Skin of body (tissue), 2 donors: ENCODE data around the gene ASIP. TPM values are rescaled to one million over a fixed set of nuclear protein-coding genes. Genes with fewer than 3 reads are reported as not detected.
"Not testable (repeated sequence)": the region's sequence is repeated elsewhere in the genome, so short reads cannot be mapped to it uniquely, and the experiment has no call there.

Experiments
- DNase-seq: peaks from one replicate; lab custom pipeline; 2025; lab: John Stamatoyannopoulos, UW
- total RNA-seq: library from RNA; depleted of rRNA; stranded (reverse); fragments of >200 nt; gene quantifications from one replicate; pipeline ENCODE4 v1.2.3, GENCODE V29; 2014

Gene ASIP
- total RNA-seq, 1 donor from 2014 or later: 7.6 TPM

DNA sequence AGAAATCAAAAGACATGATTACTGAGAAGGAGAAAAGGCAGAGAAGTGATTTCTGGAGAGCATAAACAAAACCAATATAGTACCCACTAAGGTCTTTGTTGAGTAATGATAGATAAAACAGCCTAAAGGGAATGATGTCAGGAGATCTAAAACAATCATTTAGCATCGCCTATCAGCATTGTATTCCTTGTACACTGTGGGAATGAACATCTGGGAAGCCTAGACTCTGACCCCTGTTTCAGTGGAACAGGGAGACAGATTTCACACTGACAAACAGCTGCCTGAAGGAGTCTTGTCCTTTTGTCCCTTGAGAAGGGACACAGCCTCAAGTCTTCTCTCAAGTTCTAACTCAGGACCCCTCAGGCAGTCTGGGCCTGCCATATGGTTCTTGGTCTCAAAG lies 1.7 kb downstream of the ASIP start:
- DNase-seq: no peak

DNA sequence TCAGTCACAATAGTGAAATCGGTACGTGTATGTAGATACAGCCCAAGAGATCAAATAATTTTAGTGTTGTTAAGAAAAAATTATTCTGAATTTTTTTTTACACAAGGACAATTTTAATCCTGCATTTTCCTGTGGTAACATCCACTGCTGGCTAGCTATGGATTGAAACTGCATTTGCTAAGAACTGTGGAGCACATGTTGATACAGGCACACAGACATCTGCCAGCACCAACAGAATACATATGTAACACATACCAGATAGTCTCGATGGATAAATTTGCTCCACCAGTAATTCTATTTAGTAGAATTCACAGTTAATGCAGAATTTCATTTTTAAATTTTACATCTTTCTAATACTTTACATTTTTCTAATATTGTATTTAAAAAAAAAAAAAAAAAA lies 2.2 kb downstream of the ASIP start:
- peak; percentile 40 for DNase-seq

DNA sequence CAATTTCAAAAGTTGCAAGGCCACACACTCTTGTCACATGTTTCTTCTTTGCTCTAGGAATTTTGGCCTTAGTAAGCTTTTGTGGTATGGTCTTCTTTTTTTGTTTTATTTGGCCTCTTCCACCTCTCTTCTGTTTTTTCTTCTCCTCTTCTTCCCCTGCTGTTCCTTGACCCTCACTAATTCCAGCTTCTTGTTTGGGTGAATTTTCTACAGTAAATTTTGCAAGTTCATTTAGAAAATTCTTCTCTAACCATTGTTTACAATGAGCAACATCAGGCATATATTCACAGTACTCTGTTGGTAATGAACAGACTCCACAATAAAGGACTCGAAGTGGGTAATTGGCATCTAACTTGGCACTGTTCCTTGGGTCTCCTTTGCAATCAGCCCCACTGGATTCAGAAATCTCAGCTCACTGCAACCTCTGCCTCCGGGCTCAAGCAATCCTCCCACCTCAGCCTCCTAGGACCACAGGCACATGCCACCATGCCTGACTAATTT lies 5.0 kb downstream of the ASIP start:
- no peak for DNase-seq

DNA sequence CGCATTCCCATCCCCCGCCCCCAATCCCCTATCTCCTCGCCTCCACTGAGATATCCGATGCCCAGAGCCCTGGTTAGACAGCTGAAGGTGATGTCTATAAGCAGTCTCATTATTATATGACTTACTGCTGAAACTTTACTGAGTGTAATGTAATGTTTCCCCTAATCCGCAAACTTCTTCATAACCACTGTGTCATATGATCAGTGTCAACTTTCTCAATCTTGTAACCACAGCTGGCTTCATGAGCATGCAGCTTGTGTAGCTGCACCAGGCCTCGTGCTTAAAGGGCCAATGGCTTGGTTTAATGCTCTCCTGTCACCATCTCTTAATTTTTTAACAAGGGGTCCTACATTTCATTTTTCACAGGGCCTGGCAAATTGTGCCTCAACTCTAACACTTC lies 8.1 kb downstream of the ASIP start:
- peak; percentile 52 for DNase-seq

DNA sequence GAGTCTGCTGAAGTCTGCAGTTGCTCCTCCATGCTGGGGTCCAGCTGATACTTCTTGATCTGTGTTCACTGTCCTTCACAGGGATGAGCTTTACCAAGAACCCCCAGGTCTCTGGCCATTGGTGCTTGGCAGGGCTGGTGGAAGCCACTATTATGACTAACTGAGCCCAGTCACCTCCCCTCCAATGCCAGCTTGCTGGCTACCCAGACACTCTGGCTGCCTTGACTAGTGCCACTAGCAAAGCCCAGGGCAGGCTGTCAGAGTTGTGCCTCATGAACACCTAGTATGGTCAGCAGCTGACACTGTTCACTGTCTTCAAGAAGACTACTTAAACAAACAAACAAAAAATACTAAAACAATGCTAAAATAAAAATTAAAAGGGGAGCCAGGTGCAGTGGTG lies 8.8 kb downstream of the ASIP start:
- no peak for DNase-seq

DNA sequence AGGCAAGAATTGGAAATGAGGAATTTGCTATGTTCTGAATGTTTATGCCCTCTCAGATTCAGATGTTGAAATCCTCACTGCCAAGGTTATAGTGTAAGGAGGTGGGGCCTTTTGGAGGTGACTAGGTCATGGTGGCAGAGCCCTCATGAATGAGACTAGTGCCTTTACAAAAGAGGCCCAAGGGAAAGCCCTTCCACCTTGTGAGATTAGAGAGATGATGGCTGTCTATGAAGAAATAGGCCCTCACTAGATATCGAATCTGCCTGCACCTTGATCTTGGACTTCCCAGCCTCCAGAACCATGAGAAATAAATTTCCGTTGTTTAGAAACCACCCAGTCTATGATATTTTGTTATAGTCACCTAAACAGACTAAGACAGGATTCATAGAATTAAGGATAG lies 10.4 kb downstream of the ASIP start:
- DNase-seq: no peak

DNA sequence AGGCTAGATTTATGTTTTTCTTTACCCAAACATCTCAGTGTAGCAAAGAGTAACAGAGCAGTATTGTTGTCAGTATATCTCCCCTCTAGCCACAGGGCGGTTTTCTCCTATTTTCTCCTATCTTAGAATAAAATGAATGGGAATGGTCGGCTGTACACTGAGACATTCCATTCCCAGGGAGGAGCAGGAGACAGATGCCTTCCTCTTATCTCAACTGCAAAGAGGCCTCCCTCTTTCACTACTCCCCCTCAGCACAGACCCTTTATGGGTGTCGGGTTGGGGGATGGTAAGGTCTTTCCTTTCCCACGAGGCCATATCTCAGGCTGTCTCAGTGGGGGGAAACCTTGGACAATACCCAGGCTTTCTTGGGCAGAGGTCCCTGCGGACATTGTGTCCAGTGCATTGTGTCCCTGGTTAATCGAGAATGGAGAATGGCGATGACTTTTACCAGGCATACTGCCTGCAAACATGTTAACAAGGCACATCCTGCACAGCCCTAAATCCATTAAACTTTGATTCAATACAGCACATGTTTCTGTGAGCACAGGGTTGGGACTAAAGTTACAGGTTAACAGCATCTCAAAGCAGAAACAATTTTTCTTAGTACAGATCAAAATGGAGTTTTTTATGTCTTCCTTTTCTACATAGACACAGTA lies 11.3 kb downstream of the ASIP start:
- DNase-seq: not testable (repeated sequence)

DNA sequence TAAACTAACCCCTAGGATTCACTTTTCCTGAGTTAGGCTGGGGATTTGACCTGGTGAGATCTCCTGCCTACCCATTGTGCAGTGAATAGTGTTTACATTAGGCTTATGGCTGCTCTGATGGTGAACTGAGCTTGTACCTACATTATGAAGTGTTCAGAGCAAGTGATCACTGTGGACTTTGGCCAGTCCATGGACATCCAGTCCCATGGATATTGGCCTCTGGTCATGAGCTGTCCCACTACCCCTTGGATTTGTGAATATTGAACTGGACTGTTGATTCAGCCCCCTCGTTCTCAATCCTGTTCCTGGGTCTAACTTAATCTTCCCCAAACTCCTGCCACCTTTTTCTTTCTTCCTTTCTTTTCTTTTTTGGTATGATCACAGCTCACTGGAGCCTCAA lies 13.8 kb downstream of the ASIP start:
- no peak for DNase-seq

DNA sequence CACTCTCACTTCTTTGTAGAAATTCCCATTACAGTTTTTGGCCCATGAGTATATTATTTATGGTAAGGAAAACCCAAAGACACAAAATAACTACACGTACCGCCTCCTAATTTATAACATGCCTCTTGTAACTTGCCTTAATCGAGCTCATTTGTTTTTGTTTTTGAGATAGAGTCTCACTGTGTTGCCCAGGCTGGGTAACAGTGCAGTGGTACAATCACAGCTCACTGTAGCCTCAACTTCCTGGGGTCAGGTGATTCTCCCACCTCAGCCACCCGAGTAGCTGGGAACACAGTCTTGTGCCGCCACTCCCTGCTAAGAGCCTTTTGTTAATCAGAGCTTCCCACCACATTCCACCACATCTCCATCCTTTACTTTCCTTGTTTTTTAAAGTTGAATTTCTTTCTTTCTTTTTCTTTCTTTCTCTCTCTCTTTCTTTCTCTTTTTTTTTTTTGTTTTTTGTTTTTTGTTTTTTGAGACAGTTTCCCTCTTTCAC lies 15.5 kb downstream of the ASIP start:
- no peak for DNase-seq

DNA sequence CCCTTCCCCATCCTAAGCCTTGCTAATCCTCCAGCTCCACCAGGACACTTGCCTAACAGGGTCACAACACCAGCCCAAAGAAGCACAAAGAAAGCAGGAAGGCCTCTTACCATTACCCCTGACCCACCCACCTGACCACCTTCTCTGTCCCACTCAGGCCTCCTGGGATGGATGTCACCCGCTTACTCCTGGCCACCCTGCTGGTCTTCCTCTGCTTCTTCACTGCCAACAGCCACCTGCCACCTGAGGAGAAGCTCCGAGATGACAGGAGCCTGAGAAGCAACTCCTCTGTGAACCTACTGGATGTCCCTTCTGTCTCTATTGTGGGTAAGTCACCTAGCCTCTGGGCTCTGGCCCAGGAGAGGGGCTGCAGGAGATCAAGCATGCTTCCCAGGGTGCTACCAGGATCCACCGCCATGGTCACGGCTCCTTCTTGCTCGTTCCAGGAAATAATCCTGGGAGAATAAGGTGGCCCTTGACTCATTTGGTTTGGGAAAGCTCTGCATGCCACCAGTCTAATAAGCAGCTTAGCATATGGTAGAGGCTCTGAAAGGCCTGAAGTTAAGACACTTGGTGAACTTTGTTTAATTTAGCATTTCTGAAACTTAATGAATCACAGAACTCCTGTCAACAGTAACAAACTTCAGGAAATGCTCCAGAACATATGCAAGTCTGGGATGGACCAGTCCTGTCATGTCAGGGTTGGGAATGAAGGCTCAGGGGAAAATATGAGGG lies 19.2 kb downstream of the ASIP start:
- no peak for DNase-seq

DNA sequence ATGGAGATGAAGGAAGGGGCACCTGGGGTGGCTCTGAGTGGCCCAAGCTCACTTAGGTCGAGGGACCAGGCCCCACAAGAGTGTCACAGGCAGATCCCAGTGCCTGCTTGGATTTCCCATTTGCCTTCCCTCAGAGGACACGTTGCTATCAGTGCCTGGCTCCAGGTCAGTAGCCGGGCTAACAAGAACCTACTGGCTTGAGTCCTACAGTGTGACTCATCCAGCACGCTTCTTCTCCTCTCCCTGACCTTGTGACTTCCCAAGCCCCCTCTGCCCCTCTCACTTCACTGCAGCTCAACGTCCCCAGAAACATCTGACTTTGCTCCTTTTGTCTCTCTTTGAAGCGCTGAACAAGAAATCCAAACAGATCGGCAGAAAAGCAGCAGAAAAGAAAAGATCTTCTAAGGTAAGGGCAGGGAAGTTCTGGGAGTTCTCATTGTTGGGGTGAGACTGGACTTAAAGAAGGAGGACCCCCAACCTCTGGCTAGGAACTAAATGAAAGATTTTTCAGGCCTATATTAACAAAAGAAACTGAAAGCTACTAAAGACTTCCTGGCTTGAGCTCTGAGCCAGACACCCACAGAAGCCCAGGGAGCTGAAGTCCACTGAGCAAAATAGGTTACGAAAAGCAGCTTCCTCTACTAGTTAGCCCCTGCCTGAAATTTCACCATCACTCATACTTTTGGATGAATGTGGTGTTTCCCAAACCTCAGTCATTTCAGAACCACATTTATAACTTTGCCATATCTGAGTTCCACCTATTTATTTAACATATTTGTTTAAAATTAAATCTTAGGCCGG lies 21.5 kb downstream of the ASIP start:
- DNase-seq: no peak

DNA sequence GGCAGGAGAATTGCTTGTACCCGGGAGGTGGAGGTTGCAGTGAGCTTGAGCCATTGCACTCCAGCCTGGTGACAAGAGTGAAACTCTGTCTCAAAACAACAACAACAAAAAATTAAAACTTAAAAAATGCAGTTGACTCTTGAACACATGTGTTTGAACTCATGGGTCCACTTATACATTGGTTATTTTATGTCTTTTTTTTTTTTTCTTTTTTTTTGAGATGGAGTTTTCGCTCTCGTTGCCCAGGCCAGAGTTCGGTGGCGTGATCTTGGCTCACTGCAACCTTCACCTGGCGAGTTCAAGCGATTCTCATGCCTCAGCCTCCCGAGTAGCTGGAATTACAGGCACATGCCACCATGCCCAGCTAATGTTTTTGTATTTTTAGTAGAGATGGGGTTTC lies 22.2 kb downstream of the ASIP start:
- not testable (repeated sequence) for DNase-seq

DNA sequence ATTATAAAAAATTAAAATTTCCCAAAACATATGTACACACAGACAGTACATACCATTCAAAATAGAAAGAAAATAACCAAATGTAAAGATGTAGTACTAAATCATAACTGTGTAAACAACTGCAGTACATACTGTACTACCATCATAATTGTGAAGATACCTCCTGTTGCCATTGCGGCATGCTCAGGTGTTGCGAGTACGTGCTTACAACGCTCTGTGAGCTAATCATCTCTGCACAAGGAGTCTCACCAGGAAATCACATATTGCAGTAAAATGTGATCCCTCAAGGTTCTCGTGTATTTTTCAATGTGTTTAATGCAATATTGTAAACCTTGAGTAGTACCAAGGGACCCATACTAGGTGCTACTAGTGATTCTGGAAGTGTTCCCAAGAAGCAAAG lies 22.9 kb downstream of the ASIP start:
- no peak for DNase-seq

DNA sequence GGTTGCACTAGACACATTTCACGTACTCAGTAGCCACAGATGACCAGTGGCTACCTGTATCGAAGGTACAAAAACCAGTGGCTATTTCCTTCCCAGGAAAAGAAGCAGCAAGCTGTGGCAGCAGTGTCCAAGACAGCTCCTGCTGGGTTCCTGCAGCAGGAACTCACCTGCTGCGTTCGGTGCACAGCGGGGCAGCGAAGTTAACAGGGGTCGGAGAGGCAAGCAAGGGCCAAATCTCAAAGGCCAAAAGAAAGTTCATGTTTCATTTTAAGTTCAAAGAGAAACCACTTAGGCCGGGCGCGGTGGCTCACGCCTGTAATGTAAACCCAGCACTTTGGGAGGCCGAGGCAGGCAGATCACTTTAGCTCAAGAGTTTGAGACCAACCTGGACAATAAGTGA lies 26.9 kb downstream of the ASIP start:
- no peak for DNase-seq

DNA sequence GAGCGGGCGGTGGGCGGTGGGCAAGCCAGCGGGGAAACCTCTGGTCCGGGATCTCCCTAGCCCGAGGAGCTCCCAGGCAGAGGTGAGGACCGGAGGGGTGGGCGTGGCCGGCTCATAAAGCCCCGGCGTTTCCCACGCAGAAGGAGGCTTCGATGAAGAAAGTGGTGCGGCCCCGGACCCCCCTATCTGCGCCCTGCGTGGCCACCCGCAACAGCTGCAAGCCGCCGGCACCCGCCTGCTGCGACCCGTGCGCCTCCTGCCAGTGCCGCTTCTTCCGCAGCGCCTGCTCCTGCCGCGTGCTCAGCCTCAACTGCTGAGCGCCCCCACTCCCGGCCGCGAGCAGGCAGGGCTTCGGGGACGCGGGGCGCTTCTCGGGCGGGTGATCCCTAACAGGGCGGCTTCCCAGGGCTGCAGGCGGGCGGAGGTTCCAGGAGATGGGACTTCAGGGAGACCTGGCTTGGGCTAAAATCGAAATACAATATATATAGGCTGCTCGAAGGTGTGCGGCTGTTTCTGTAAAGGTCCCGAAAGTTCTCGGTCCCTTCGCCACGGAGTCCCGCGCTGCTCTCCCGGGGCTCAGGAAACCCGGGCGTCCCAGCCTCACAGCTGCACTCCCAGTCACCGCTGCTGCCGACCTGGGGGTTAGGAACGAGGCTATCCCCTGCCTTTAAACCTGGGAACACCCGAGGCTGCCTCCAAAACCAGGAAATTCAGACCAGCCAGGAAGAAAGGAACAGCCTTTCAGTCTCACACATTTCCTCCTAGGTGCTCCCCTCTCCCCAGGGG lies 27.8 kb downstream of the ASIP start:
- DNase-seq: no peak

DNA sequence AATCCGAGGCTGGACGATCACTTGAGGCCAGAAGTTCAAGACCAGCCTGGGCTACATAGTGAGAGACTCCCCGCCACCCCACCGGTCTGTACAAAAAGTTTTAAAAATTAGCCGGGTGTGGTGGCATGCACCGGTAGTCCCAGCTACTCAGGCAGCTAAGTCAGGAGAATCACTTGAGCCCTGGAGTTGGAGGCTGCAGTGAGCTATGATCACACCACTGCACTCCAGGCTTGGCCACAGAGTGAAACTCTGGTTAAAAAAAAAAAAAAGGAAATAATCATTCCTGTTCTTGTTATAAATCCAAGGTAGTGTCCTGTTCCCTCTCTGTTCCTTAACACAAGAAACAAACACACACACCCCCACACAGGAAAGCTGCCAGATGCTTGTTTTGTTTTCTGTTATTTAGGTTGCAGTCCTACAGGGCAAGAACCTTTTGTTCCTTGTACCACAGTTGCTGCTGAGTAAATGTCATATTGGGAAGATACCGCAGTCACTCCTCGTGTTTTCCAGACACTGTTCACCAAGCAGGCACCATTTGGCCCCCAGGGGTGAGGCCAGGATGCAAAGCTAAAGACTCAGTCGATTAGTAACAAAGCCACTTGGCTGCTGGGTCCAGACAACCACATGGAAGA lies 28.9 kb downstream of the ASIP start:
- no peak for DNase-seq

DNA sequence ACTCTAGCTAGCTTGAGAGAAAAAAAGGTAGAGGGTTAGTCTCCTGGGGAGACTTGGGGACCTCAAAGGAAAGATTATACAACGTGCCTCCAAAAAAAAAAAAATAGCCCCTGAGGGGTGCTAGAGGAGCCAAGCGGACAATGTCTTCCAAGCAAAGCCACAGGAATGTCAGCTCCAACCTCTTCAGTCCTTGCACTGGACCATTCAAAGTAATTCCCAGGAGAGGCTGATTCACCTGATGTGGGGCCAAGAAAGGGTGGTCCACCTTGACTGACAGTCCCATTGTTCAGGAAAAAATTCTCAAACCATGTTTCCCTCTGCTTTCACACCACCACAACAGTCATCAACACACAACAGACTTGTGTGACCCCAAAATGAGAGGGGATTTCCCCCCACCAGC lies 30.7 kb downstream of the ASIP start:
- no peak for DNase-seq

DNA sequence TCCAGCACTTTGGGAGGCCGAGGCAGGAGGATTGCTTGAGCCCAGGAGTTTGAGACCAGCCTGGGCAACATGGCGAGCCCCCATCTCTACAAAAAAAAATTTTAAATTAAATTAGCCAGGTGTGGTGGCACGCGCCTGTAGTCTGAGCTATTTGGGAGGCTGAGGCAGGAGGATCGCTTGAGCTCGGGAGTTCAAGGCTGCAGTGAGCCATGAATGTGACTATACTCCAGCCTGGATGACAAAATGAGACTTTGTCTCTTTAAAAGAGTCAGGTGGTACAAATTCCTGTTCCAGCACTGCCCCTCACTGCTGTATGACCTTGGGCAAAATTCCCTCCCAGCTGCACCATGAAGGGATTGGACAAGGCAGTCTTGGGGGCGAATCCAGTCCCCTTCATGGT lies 33.5 kb downstream of the ASIP start:
- no peak for DNase-seq

DNA sequence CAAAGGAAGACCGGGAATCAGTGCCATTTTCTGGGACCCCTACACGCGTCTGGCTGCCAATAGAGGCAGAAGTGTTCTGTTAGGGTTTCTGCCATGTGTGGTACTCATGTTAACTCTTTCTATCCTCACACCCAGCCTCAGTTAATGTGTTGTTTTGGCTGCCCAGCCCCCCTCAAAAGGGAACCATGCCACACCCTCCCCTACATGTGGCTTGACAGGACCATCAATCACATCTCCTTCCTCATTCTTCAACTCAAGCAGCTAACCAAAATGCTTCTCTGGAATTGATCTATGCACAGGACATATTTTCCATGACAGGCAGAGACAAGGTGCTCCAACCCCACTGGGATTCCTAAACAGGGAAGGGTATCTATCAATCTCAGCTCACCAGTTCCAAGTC lies 40.0 kb downstream of the ASIP start:
- no peak for DNase-seq

DNA sequence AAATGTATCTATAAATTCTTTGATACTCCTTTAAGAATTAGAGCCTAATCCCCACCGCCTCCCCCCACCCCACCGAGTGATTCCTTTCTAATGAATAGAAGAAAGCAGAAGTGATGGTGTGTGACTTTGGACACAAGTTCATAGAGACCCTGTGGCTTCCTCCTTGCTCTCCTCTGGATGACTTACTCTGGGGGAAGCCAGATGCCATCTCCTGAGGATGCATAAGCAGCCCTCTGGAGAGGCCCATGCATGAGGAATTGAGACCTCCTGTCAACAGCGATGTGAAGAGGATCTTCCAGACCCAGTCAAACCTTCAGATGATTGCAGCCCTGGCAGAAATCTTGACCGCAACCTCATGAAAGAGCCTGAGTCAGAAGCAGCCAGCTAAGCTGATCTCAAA lies 40.8 kb downstream of the ASIP start:
- no peak for DNase-seq

DNA sequence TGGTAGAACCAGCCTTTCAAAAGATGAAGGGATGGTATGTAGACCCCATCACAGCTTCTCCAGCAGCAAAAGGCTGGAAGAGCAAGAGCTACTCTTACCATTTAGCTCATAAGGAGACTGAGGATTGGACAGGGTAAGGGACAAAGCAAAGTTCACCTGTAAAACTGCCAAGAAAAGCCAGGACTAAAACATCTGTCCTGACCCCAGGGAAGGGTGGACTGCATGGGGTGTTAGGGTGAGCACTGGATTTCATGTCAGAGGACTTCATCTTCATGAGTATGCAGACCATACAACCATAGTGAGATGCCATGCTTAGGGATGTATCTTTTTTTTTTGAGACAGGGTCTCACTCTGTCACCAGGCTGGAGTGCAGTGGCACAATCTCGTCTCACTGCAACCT lies 42.6 kb downstream of the ASIP start:
- no peak for DNase-seq
